IMR-90 (cell line): ENCODE results near the gene CHCT1. TPM values are rescaled to one million over a fixed set of nuclear protein-coding genes. Genes with fewer than 3 reads are reported as not detected.

Source experiments
- polyA plus RNA-seq, 3 experiments: library from polyadenylated mRNA; depleted of rRNA; stranded (reverse); fragments of >200 nt; gene quantifications; 2 replicates each; pipeline ENCODE4 v1.2.3, GENCODE V29; 2012; ENCODE audit warnings: low replicate concordance in 1 of 3
- total RNA-seq: library from RNA; depleted of rRNA; stranded (reverse); fragments of >200 nt; gene quantifications from 2 replicates; pipeline ENCODE4 v1.2.3, GENCODE V29; 2012; rRNA removed

CHCT1 gene
- total and polyA plus RNA-seq, 2 of the 4 experiments (the other 2 are of a cell fraction): not detected

Other genes with a start within 250 kb of the CHCT1 start
- gene USP32, start 30.4 kb upstream of the CHCT1 start, total RNA-seq: 46.8 and 48.6 TPM in 2 replicates
- 16.2 and 16.8 TPM in 2 replicates for gene USP32, start 30.4 kb upstream of the CHCT1 start, polyA plus RNA-seq (2012; rRNA removed)
- gene APPBP2, start 103.8 kb downstream of the CHCT1 start, total RNA-seq: 86.7 and 93.9 TPM in 2 replicates
- 8.0 and 12.3 TPM in 2 replicates for gene APPBP2, start 103.8 kb downstream of the CHCT1 start, polyA plus RNA-seq (2012; rRNA removed)
- gene PPM1D, start 177.7 kb downstream of the CHCT1 start, total RNA-seq: 15.8 and 16.1 TPM in 2 replicates
- gene PPM1D, start 177.7 kb downstream of the CHCT1 start, polyA plus RNA-seq (2012; rRNA removed): 5.5 TPM in 2 replicates